ENCODE data around the gene BTBD9.

DNA sequence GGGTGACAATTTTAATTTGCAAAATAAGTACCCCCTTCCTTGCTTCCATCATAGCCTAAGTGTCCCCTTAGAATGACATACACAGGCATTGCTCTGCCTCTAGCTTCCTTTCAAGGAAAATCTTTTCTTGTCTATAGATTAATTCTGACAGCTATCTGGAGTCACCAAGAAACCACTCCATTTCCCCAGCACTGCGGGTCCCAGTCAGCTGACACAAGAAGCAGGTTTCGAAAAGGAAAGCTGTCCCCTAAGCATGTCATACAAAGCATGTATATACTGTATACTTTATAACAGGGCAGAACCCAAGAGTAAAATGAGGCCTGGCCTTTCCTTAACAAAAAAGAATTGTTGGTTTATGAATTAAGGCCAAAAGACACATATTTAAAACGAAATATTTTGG is 273.5 kb downstream of the BTBD9 start:
- no peak for TF ChIP-seq EZH2 (IDR thresholded peaks at IDR 0.05; ENCODE audit: insufficient read depth, poor library complexity, severe bottlenecking)
- TF ChIP-seq EZH2phosphoT487 (IDR thresholded peaks at IDR 0.05; ENCODE audit: insufficient read depth, low read depth): no peak

Measured in GM23248 (cell line).